ENCODE measurements around the gene SP9.
"Not testable (repeated sequence)": the region's sequence is repeated elsewhere in the genome, so short reads cannot be mapped to it uniquely, and the experiment has no call there.

The SP9 gene

DNA sequence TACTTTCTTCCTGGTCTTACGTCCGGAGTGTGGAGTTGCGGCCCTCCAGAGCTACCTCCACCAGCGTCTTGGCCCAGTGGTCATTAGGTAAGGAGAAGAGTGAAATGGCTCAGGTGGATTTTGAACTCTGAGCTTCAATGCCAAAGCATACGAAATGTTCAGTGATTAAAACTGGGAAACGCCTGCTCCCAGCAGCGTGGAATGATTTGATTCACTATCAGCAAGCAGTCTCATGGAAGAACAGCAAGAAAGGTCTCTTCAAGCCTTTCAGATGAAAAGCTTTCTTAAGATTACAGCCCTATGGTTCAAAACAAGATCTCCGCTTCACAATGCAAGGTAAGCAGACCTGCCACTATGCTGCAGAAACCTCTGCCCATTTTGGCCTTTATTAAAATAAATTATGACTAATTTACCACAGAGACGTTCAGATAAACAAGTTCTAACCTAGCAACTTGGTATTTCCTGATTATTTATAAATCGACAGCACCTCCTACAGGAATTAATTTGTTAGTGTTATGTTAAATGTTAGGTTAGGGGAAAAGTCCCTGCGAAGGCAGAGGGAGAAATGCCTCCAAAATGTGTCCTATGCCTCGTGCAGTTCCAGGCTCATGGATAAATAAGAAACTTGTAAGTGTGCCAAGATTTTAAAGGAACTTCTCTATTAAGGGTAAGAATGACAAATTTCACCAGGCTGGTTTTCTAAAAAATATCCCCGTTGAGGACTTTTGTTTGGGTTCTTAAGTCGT is 10.1 kb downstream of the SP9 start:
- DNase-seq, result peak; percentile 74

DNA sequence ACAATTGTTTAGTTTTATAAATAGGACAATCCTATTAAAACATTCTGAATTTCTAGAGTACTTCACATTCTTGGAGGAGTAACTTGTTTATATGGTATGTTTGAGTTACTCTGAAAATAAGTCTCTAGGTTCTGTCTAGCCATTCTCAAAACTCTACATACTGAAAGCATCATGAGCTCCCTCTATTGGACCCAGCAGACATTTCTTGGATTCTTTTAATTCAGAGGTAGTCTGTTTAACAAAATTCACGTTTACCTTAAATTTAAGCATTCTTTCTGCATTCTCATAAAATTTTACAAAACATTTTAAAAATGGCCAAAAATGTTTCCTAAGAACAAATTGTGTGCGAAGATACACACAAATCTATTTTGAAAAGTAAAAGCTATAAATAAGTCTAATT is 15.3 kb downstream of the SP9 start:
- DNase-seq, result peak; percentile 36

DNA sequence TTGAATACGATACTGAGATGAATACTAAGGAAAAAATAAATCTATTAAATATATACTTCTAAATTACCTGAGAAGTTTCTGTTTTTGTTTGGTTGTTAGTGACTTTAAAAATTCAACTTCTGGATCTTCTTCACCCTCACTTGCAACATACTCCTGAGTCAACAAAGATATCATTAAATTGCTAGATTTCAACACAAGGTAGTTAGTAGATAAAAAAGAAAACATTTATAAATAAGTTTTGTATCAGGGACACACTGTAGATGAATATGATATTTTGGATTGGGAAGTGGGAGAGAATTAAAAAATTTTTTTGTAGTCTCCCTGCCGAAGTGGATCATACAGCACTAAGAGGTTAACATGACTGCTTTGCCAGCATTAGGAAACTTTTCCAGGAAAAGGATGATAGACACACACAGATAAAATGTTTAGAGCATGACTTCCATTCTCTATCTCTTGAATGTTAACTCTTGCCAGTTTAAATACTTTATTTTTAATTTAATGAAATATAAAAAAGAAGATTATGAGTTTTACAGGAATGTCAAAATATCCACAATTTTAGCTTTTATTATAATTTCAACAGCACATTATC is 15.9 kb downstream of the SP9 start:
- DNase-seq, result no peak

DNA sequence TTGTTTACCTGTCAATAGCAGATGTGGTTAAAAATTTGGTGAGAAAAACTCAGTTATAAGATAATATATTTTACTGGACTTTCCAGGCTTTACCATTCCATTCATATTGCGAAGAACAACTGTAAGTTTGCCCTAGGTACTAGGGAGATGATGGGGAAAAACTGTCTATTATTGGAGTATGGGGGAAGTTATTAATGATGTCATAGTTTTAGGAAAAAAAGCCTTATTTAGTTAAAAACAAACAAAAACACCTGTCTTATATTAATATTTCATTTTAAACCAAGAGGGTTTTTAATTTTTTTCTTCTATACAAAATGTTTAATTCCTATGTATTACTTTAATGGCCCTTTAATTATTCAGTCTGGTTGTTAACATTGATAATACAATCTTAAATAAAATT is 18.2 kb downstream of the SP9 start:
- no peak for DNase-seq

DNA sequence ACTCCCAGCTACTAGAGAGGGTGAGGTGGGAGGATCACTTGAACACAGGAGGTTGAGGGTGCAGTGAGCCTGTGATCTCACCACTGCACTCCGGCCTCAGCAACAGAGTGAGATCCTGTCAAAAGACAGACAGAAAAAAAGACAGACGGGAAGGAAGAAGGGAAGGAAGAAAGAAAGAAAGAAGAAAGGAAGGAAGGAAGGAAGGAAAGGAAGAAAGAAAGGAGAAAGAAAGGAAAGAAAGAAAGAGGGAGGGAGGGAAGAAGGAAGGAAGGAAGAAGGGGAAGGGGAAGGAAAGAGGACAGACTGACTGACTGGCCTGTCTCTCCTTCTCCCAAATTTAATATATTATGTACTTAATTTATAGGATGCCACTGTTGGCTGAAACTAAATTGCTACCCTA is 21.6 kb downstream of the SP9 start:
- DNase-seq, result no peak

DNA sequence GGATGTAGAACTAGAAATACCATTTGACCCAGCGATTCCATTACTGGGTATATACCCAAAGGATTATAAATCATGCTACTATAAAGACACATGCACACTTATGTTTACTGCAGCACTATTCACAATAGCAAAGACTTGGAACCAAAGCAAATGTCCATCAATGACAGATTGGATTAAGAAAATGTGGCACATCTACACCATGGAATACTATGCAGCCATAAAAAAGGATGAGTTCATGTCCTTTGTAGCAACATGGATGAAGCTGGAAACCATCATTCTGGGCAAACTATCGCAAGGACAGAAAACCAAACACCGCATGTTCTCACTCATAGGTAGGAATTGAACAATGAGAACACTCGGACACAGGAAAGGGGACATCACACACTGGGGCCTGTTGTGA is 24.9 kb downstream of the SP9 start:
- not testable (repeated sequence) for DNase-seq

DNA sequence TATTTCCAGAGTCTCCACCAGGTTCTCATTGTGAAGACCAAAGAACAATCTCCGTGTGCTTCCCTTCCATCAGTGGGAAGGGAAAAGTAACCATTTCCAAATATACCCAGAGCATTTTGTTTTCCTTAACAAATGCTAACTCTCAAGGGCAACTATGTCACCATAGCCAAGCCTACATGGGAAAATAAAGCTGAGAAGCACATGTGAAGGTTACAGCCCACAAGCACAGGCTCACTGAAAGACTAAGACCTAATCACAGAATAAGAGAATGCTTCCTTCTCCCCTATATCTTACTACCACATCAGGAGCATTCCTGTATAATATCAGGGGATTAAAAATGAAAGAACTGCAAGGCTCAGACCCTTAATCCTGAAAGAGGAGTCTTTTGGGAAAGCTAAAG is 28.2 kb downstream of the SP9 start:
- DNase-seq, result no peak

DNA sequence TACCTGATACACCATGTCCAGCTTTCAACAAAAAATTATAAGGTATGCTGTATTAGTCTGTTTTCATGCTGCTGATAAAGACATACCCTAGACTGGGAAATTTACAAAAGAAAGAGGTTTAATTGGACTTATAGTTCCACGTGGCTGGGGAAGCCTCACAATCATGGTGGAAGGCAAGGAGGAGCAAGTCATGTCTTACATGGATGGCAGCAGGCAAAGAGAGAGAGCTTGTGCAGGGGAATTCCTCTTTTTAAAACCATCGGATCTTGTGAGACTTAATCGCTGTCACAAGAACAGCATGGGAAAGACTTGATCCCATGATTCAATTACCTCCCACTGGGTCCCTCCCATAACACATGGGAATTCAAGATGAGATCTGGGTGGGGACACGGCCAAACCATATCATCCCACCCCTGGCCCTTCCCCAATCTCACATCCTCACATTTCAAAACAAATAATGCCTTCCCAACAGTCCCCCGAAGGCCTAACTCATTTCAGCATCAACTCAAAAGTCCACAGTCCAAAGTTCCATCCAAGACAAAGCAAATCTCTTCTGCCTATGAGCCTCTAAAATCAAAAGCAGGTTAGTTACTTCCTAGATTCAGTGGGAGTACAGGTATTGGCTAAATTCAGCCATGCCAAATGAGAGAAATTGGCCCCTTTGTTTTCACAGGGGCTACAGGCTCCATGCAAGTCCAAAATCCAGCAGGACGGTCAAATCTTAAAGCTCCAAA is 28.9 kb downstream of the SP9 start:
- DNase-seq, result not testable (repeated sequence)

DNA sequence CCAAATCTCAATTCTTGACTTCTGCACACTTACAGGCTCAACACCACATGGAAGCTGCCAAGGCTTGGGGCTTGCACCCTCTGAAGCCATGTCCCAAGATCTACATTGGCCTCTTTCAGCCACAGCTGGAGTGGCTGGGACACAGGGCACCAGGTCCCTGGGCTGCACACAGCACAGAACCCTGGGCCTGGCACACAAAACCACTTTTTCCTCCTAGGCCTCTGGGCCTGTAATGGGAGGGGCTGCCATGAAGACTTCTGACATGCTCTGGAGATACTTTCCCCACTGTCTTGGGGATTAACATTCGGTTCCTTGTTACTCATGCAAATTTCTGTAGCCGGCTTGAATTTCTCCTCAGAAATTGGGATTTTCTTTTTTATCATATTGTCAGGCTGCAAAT is 29.9 kb downstream of the SP9 start:
- no peak for DNase-seq

DNA sequence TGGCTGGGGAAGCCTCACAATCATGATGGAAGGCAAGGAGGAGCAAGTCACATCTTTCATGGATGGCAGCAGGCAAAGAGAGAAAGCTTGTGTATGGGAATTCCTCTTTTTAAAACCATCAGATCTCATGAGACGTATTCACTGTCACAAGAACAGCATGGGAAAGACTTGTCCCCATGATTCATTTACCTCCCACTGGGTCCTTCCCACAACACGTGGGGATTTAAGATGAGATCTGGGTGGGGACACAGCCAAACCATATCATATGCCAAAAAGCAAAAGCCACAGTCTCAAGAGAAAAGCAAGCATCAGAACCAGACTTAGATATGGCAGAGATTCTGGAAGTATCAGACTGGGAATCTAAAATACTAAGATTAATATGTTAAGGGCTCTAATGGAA is 30.8 kb downstream of the SP9 start:
- no peak for DNase-seq

DNA sequence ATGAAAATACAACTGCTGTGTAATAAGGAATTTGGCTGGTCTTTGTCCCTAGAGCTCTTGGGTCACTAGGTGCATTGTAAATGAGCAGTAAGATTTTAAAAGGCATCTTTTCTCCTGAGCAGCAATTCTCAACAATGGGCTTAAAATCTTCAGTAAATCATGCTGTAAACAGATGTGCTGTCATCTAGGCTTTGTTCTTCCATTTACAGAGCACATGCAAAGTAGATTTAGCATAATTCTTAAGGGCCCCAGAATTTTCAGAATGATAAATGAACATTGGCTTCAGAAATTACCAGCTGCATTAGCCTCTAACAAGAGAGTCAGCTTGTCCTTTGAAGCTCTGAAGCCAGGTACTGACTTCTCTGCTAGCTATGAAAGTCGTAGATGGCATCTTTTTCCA is 33.9 kb downstream of the SP9 start:
- DNase-seq, result no peak

DNA sequence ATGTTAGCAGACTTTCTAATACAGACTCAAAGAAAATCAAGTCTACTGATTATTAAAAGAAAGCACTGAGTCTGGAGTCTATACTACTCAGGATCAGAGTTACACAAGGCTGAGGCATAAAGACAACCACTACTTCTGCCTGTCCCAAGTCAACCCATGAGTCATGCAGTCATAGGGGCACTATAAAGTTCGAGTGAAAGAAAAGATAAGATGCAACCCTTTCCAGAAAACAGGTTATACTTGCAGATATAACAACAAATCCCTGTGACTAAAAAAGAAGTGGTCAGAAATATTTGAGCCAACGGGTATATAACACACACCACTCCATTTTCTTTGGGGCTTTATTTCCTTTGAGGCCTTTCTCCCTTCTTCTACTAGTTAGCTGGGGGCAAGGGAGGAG is 42.2 kb downstream of the SP9 start:
- no peak for DNase-seq

DNA sequence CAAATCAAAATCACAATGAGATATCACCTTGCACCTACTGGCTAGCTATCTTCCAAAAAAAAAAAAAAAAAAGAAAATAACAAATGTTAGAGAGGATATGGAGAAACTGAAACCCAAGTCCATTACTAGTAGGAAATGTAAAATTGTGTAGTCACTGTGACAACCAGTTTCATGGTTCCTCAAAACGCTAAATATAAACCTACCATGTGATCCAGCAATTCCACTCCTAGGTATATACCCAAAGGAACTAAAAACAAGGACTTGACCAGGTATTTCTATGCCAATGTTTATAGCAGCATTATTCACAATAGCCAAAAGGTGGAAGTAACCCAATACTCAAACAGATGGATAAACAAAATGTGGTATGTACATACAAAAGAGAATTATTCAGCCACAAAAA is 49.0 kb downstream of the SP9 start:
- DNase-seq, result no peak

DNA sequence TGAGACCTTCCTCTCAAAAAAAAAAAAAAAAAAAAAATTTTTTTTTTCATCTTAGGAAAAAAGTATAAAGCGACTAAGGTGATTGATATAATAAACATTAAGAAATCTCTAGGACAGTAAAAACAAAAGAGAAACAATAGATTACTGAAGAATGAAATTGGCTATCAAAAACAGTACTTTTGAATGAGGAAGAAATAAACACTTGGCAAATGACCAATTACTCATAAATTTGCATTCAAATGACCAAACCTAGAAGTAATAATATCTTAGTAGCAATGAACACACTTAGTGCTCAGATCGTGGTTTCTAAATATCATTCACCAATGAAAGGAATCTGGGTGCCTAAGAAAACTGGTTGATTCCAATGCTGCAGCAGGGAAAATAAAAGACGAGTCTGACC is 50.4 kb downstream of the SP9 start:
- DNase-seq, result no peak
